GM12892 (cell line): ENCODE data around the gene MYO15A.

Experiments
- POLR2A ChIP-seq: IDR thresholded peaks from 2 replicates; pipeline ENCODE4 v1.6.1; 2011; ENCODE audit warnings: low read depth, low read length, control low read depth
- POLR2AphosphoS5 ChIP-seq: IDR thresholded peaks from 2 replicates; pipeline ENCODE4 v1.6.1; 2011; ENCODE audit warnings: low read depth, low read length, control low read depth

- no peak for TF ChIP-seq POLR2AphosphoS5
- no peak for TF ChIP-seq POLR2A
These were observed 49.3 kb upstream of the MYO15A start for GRCh38 chr17:18059283-18059682.
